OCI-LY3 (cell line): ENCODE measurements around the gene AQP12A.
"Not testable (repeated sequence)": the region's sequence is repeated elsewhere in the genome, so short reads cannot be mapped to it uniquely, and the experiment has no call there.

ENCODE experiments used
- H2AFZ ChIP-seq: fragments of 200-600, 300-600 bp; shearing (Covaris generic); 2 replicates; pipeline ENCODE4 v1.6.0; 2014; ENCODE audit warnings: antibody characterized with exemption, low read depth, low read length
- H3K27ac ChIP-seq: fragments of 200-600, 300-600 bp; sonication (generic); 2 replicates; pipeline ENCODE4 v1.5.1; 2014; ENCODE audit warnings: mild to moderate bottlenecking, low read length, moderate library complexity, mixed read lengths
- H3K27me3 ChIP-seq: fragments of 200-600, 300-600 bp; sonication (generic); 2 replicates; pipeline ENCODE4 v1.6.1; 2014; ENCODE audit warnings: low read depth, low read length, mixed read lengths
- H3K36me3 ChIP-seq: fragments of 200-600, 300-600 bp; sonication (generic); replicated peaks from 2 replicates; pipeline ENCODE3; 2014; ENCODE audit warnings: low read depth, low read length, mixed read lengths
- H3K4me1 ChIP-seq: fragments of 300-600, 200-600 bp; sonication (generic); 2 replicates; pipeline ENCODE4 v1.6.1; 2014; ENCODE audit warnings: low read length, mixed read lengths
- H3K4me2 ChIP-seq: fragments of 200-600, 300-600 bp; sonication (generic); 2 replicates; pipeline ENCODE4 v1.6.1; 2014; ENCODE audit warnings: low read length, mixed read lengths
- H3K4me3 ChIP-seq: fragments of 300-600, 200-600 bp; sonication (generic); 2 replicates; pipeline ENCODE4 v1.5.1; 2014; ENCODE audit warnings: antibody characterized with exemption, mild to moderate bottlenecking, low read length, moderate library complexity
- H3K79me2 ChIP-seq: fragments of 300-600, 200-600 bp; shearing (Covaris generic); 2 replicates; pipeline ENCODE4 v1.6.1; 2014; ENCODE audit warnings: mild to moderate bottlenecking, low read length, mixed read lengths
- H3K9ac ChIP-seq: fragments of 300-600, 200-600 bp; shearing (Covaris generic); 2 replicates; pipeline ENCODE4 v1.6.0; 2014; ENCODE audit warnings: mild to moderate bottlenecking, low read length, moderate library complexity
- H3K9me3 ChIP-seq: fragments of 200-600, 300-600 bp; shearing (Covaris generic); 2 replicates; pipeline ENCODE4 v1.6.1; 2014; ENCODE audit warnings: low read length, mixed read lengths; ENCODE audit not compliant: insufficient read depth
- H4K20me1 ChIP-seq: fragments of 200-600, 300-600 bp; sonication (generic); 2 replicates; pipeline ENCODE4 v1.6.1; 2016; ENCODE audit warnings: low read length, mixed read lengths; ENCODE audit not compliant: insufficient read depth
- EZH2phosphoT487 ChIP-seq: fragments of 200-600 bp; shearing (Covaris generic); IDR thresholded peaks from 2 replicates; pipeline ENCODE4 v1.6.1; 2018; ENCODE audit warnings: antibody characterized with exemption, mixed run types, low read depth
- TF ChIP-seq, protein P1 (sequence below): fragments of 200-600, 300-600 bp; sonication (generic); IDR thresholded peaks from 2 replicates; pipeline ENCODE4 v1.5.1; 2014; ENCODE audit warnings: antibody characterized with exemption, low read length, low read depth

The AQP12A gene

DNA sequence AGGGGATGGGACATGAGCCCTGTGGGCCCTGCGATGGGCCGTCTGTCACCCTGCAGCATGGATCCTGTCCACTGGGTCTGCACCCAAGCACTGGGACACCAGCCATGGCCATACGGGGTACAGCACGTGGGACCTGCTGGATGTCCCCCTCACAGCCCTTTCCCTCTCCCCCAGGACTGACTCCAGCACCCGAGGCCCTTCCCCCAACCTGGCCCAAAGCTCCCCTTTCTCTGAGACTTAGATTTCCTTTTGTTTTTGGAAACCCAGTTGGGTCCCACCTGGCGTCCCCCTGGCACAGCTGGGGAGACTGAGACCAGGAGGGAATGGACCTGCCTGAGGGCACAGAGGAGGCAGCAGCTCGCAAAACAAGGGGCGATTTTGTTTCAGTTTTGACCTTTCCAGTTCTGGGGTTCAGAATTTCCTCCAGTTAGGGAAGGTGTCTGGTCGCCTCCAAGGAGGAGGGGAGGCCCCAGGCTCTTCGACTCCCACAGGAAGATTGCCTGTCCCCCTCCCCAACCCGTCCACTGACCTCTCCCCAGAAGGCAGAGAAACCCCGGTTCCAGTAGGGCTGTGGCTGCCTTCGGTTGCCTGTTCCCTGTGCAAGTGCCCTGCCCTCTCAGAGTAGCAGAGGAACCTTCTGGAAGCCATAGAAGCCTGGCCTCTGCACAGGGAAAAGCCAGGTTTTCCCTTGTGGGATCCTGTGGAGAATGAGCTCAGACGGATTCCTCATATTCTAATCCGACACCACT, 7.5 kb upstream of the AQP12A start:
- H3K9ac ChIP-seq, H3K36me3 ChIP-seq, H2AFZ ChIP-seq, H3K4me2 ChIP-seq, H3K79me2 ChIP-seq, H3K4me1 ChIP-seq, H3K4me3 ChIP-seq, H4K20me1 ChIP-seq, H3K27ac ChIP-seq, H3K9me3 ChIP-seq: not testable (repeated sequence)
- peaks cover 12% of the 10 kb centered on the region; the same call in 1 of the 2 replicates for H3K27me3 ChIP-seq

GRCh38 chr2:240685771-240686371, 5.8 kb upstream of the AQP12A start:
- no peak overlapping the region for H3K9ac ChIP-seq
- H3K4me1 ChIP-seq, result no peaks in the 10 kb centered on the region
- H3K79me2 ChIP-seq, result no peaks in the 10 kb centered on the region
- H3K4me2 ChIP-seq, result no peak overlapping the region
- no peak for TF ChIP-seq EZH2phosphoT487
- TF ChIP-seq, protein P1, sequence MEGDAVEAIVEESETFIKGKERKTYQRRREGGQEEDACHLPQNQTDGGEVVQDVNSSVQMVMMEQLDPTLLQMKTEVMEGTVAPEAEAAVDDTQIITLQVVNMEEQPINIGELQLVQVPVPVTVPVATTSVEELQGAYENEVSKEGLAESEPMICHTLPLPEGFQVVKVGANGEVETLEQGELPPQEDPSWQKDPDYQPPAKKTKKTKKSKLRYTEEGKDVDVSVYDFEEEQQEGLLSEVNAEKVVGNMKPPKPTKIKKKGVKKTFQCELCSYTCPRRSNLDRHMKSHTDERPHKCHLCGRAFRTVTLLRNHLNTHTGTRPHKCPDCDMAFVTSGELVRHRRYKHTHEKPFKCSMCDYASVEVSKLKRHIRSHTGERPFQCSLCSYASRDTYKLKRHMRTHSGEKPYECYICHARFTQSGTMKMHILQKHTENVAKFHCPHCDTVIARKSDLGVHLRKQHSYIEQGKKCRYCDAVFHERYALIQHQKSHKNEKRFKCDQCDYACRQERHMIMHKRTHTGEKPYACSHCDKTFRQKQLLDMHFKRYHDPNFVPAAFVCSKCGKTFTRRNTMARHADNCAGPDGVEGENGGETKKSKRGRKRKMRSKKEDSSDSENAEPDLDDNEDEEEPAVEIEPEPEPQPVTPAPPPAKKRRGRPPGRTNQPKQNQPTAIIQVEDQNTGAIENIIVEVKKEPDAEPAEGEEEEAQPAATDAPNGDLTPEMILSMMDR, result no peak
- no peak overlapping the region for H2AFZ ChIP-seq
- H3K36me3 ChIP-seq, result no peaks in the 10 kb centered on the region
- H3K9me3 ChIP-seq, result no peaks in the 10 kb centered on the region
- no peak overlapping the region for H3K27ac ChIP-seq
- no peaks in the 10 kb centered on the region for H4K20me1 ChIP-seq
- H3K4me3 ChIP-seq, result no peak overlapping the region
- H3K27me3 ChIP-seq, result peaks cover 12% of the 10 kb centered on the region; the same call in 1 of the 2 replicates

DNA sequence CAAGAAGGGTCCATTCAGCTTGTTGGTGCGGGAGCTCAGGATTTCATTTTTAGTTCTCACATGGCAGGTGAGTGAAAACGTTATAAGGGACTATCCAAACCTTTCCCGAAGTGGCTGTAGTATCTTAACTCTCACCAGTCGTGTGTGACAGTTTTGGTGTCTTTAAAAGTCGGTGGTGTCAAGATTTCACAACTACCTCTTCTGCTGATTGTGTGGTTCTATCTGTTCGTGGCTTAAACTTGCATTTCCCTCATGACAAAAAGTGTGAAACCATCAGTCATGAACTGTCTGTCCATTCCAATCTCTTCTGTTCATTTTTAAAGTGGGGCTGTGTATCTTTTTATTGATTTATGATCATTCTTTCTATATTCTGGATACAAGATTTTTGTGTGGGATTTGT, 5.2 kb upstream of the AQP12A start:
- Histone ChIP-seq H3K4me2 (no peak overlapping the region), H3K27ac (no peak overlapping the region), H2AFZ (no peak overlapping the region), H3K79me2 (no peaks in the 10 kb centered on the region), H3K36me3 (no peaks in the 10 kb centered on the region), H3K27me3 (peaks cover 12% of the 10 kb centered on the region; the same call in 1 of the 2 replicates), H3K9me3 (no peaks in the 10 kb centered on the region), H4K20me1 (no peaks in the 10 kb centered on the region), H3K4me1 (no peaks in the 10 kb centered on the region), H3K4me3 (no peak overlapping the region), H3K9ac (no peak overlapping the region)
- no peak for TF ChIP-seq EZH2phosphoT487
- TF ChIP-seq, protein P1, result no peak

GRCh38 chr2:240687045-240687740, 4.5 kb upstream of the AQP12A start:
- Histone ChIP-seq H4K20me1 (no peaks in the 10 kb centered on the region), H3K79me2 (no peaks in the 10 kb centered on the region), H3K9me3 (no peaks in the 10 kb centered on the region), H3K4me3 (no peak overlapping the region), H3K27ac (no peak overlapping the region), H3K9ac (no peak overlapping the region), H3K36me3 (no peaks in the 10 kb centered on the region), H3K4me1 (no peaks in the 10 kb centered on the region), H3K27me3 (peaks cover 12% of the 10 kb centered on the region; the same call in 1 of the 2 replicates), H2AFZ (no peak overlapping the region), H3K4me2 (no peak overlapping the region)
- TF ChIP-seq, protein P1, result no peak
- no peak for TF ChIP-seq EZH2phosphoT487
